ENCODE results near the gene MON2.
A peak's percentile ranks its signal among the peaks of the same experiment; 100 is the strongest.
"Not testable (repeated sequence)": the region's sequence is repeated elsewhere in the genome, so short reads cannot be mapped to it uniquely, and the experiment has no call there.

MON2 gene

DNA sequence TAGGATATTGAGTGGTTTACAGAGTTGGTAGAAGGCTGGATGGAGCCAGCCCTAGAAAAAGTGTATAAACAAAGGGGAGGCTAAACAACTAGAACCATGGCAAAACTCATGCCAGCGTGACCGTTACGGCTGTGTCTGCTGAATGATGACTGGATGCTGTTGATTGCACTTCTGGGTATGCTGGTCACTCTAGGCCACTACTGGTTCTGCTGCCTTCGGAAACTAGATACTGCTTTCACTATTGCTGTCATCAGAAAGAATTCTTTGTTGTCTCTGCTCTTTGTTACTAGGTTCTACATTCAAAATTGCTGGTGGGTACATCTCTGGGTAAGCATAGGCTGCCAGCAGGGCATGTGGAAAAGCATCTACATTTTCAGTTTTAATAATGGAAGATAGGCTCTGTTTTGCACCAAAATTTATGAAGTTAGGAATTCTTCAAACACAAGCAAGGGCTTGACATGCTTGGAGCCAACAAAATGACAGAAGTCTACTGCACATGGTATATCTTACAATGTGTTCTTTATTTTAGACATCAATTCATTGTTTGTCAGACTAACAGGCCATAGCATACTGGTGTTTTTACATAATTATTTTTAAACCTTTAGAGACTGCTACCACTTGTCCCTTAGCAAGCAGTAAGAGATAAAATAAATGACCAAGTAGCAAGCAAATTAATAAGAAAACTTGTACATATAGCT, 15.4 kb downstream of the MON2 start:
- no peak for FAIRE-seq

DNA sequence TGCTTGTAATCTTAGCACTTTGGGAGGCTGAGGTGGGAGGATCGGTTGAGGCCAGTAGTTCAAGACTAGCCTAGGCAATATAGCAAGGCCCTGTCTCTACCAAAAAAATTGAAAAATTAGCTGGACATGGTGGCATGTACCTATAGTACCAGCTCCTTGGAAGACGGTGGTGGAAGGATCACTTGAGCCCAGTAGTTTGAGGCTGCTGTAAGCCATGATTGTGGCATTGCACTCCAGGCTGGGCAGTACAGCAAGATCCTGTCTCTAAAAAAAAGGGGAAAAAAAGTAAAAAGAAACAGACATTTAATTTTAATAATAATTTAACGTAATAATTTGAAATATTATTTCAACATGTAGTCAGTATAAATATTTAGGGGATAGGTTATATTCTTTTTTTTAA, 16.1 kb downstream of the MON2 start:
- no peak for FAIRE-seq

DNA sequence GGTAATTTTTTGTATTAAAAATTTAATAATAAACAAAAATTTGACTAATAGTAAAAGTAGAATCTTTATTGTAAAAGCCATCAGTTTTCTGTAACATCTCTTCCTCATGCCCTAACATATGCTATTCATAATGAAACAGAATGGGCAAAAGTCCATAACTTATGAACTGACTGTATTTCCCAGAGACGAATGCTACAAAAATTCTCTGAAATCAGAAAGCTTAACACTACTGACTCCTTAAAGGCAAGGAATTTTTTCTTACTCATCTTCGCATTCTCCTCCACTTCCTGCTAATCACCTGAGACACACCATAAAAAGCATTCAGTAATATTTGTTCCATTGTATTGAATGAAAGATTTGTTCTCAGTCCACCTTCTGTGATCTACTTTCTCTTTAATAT, 17.6 kb downstream of the MON2 start:
- no peak for FAIRE-seq

DNA sequence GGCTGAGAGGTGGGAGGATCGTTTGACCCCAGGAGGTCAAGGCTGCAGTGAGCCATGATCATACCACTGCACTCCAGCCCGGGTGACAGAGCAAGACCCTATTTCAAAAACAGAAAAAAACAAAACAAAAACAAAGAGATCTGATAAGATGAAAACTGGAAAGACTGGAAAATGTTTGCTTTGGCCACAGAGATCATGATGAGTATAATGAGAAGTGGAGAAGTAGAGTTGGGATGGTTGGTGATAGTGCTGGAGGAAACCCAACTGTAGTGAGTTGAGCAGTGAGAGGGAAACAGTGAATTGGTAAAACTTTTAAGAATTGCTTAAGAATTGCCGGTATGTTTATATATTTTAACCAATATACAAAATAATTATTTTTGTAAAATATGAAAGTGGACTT, 39.2 kb downstream of the MON2 start:
- FAIRE-seq, result no peak

DNA sequence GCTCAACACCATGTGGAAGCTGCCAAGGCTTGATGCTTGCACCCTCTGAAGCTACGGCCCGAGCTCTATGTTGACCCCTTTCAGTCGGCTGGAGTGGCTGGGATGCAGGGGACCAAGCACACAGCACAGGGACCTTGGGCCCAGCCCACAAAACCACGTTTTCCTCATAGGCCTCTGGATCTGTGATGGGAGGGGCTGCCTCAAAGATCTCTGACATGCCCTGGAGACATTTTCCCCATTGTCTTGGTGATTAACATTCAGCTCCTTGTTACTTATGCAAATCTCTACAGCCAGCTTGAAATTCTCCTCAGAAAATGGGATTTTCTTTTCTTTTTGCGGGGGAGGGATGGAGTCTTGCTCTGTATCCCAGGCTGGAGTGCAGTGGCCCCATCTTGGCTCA, 46.3 kb downstream of the MON2 start:
- FAIRE-seq, result no peak

DNA sequence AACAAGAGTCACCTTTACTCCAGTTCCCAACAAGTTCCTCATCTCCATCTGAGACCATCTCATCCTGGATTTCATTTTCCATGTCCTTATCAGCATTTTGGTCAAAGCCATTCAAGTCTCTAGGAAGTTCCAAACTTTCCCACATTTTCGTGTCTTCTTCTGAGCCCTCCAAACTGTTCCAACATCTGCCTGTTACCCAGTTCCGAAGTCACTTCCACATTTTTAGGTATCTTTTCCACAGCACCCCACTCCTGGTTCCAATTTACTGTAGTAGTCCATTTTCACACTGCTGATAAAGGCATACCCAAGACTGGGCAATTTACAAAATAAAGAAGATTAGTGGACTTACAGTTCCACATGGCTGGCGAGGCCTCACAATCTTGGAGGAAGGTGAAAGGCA, 47.5 kb downstream of the MON2 start:
- FAIRE-seq, result not testable (repeated sequence)

DNA sequence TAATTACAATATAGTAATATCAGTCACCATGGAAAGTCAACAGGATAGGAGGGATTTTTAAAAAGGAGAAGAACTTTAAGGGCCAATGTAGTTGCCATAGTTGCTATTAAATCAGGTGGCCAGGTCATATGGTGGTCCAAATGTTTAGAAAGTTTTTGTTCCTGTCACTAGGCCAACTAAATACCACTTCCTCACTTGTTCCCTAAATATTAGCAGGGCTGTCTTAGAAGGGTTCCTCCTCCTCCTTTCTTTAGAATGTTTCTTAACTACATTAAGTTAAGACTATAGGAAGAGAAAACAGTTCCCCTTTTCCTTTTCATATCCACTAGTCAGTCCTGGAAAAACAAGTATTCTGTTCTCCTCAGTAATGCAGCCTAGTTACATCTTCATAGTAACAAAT, 50.3 kb downstream of the MON2 start:
- no peak for FAIRE-seq

DNA sequence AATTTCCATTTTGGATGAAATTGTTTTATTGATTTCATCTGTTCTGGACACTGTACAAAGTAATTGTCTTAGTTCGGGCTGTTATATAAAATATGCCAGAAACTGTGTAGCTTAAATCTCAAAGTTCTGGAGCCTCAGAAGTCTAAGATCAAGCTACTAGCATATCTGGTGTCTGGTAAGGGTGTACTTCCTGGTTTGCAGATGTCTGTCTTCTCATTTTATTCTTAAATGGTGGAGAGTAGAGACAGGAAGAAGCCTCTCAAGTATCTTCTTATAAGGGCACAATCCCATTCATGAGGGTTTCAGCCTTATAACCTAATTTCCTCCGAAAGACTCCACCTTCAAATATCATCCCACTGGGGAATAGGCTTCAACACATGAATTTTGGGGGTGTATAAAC, 51.3 kb downstream of the MON2 start:
- no peak for FAIRE-seq

DNA sequence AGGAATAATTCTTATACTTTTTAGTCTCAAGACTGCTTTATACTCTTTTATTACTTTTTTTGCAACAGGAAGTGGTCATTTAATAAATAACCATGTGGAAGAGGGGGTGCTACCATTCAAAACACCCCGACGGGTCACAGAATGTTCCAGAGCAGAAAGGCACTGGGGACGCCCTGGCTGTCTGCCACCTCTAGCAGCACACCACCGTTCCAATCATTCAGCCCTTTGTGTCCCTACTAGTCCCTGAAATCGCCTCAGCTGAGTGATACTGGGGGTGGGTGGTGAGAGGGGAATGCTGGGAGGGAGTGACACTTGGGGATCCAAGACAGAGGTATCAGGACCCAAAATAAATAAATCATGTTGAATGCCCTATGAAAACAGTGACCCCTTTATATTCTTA, 52.4 kb downstream of the MON2 start:
- FAIRE-seq, result no peak

DNA sequence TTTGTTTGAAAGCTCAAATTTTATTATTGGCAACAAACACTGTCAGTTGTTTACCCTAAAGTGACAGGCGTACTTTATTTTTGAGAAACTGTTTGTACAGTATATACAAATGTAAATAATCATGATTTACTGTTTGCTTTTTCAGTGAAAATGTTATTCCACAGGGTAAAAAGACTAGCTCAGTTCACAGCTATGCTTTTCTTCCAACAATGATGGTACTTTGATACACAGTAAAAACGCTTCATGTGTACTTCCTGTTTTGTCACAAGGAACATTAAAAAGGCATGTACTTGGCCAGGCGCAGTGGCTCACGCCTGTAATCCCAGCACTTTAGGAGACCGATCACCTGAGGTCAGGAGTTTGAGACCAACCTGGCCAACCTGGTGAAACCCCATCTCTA, 53.7 kb downstream of the MON2 start:
- no peak for FAIRE-seq

DNA sequence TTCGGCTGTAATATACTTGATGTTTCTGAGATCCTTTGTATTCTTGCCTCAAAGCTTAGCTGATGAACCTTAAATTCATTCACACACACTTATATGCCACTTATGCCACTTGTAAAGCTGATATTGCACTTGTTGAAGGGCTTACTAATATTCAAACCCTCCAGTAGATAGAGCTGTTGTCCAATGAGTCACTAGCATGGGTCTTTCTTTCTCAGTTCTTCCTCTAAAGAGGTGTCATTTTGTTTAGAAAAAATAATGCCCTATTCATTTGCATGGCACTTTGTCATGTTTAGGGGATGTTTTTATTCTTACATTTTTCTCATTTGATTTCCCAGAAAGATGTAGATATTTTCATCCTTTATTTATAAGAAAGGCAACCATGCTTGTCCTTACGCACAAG, 56.4 kb downstream of the MON2 start:
- no peak for FAIRE-seq

DNA sequence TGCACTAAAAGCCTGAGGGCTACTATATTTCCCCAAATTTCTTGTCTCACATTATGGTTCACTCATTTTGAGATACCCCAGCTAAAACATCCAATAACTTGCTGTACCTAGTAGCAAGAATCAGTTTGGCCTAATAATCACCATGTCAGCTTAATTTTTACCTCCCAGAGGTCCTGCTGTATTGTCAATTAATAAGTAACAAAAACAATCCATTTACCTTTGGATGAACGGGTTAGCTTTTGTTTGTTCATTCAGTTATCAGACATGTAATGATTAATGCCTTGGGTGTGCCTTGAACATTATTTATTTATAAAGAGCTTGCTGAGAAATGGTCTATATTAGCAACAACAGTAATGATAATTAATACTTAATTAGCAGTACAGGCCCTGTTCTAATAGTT, 57.0 kb downstream of the MON2 start:
- no peak for FAIRE-seq

DNA sequence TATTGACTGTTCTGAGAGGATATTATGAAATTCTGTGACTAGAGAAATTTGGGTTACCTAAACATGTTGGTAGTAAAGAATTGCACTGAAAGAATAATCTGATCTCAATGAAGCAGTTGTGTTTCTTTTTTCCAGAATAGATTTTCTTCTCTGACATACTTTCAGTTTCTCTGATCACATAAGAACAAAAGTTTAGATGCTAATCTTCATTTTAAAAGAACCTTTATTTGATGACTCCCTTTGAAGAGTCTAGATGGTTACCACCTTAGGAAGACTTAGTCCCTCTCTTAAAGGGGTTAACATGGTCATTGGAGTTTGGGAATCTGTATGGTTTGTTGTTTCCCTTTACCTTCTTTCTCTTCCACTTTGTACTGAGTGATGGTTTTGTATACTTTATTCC, 58.6 kb downstream of the MON2 start:
- no peak for FAIRE-seq

DNA sequence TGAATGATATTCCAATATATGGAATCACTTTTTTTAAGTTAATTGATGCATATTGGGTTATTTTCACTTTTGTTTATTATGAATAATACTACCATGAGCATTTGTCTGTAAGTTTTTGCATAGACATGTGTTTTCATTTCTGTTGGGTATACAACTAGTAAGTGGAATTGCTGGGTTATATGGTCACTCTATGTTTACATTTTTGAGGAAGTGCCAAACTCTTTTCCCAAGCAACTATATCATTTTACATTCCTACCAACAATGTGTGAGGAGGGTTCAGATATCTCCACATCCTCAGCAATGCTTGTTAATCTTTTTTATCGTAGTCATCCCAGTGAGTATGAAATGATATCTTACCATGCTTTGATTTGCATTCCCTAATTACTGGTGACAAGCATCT, 64.0 kb downstream of the MON2 start:
- FAIRE-seq, result no peak

DNA sequence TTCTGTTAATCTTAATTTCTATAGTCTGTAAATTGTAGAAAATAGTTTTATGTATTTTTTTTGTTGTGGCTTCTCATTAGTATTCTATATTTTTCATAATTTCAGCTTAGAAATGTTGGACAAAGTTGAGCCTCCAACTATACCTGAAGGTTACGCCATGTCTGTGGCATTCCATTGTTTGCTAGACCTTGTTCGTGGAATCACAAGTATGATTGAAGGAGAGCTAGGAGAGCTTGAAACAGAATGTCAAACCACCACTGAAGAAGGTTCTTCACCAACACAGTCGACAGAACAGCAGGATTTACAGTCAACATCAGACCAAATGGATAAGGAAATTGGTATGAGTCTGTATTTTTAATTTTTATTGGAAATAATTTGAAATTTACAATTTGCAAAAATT, 65.7 kb downstream of the MON2 start:
- no peak for FAIRE-seq

DNA sequence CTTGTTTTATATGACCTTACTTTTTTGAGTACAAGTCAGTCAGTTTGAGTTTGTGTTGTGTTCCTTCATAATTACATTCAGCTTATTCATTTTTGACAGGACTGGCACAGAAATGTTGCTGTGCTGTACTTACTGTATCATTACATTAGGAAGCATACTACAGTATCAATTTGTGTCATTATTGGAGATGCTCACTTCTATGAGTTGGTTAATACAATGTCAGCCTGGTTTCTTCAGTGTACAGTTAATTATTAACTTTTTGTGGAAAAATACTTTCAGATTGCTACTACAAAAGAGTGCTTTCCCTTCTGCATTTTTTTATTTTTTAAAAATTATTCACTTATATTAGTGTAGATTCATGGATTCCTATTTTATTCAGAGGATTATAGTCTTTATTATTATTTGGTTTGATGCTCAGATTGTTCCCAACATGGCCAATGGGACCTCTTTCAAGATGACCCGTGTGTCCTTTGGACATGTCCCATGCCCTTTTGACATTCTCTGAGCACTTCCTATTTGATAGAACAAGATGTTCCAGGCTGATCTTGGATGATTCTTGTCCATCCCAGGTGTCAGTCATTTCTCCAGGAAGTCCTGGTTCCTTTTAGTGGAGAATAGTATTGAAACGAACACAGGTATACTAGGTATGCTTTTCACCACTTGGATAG, 66.6 kb downstream of the MON2 start:
- no peak for FAIRE-seq

DNA sequence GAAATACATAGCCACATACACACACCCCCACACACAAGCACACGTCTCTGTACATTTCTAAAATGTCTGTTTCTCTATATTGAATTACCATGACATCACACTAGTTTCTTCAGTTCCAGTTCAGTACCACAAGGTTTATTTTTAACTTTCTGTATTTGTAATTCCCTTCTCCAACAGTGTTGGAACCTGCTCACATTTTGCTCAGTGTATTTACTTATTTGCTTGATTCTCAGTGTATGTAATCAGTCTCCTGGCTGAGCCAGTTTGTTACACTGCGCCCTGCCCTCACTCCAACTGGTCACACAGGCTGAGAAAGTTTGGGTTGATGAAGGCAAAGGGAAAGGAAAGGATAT, 67.1 kb downstream of the MON2 start:
- FAIRE-seq, result no peak

DNA sequence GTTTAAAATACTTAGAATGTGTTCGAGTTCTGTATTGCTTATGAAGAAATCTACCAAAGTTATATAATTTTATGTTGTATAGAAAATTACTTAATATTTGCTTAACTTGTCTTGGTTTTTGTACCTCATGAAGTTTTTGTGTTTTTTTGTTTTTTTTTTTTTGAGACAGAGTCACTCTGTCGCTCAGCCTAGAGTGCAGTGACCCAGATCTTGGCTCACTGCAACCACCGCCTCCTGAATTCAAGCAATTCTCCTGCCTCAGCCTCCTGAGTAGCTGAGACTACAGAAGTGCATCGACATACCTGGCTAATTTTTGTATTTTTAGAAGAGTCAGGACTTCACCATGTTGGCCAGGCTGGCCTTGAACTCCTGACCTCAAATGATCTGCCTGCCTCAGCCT, 69.9 kb downstream of the MON2 start:
- no peak for FAIRE-seq

DNA sequence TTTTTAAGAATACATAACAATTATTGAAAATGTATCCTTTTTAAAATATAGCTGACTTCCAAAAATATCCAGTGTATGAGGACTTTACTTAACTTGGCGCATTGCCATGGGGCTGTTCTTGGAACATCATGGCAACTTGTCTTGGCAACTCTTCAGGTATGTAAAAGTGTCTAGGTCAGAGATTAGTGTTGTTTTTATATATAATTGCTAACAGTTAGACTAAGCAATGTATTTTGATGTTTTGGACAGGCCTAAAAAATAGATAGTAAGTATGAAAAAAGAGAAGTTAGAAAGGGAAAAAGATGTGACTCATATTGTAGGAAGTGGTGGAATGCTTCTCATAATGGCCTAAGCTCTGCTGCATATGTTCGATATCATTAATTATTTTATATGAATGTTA, 70.9 kb downstream of the MON2 start:
- FAIRE-seq, result peak; percentile 64

DNA sequence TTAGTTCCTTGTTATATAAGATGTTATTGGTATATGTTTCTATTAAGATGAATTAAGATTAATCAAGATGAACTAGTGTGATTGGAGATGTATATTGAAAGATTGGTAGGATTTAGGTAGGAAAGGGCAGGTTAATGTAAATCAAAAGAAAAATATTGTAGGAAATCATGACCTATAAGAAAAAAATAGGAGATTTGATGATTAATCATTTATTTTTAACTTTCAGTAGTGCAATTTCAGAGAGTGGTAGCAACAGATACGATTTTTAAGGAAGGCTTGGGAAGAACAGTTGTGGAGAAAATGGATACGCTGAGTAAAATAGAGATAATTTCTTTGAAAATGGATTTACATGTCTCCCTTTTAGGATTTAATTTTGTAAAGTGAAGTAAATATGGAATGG, 73.7 kb downstream of the MON2 start:
- FAIRE-seq, result no peak

DNA sequence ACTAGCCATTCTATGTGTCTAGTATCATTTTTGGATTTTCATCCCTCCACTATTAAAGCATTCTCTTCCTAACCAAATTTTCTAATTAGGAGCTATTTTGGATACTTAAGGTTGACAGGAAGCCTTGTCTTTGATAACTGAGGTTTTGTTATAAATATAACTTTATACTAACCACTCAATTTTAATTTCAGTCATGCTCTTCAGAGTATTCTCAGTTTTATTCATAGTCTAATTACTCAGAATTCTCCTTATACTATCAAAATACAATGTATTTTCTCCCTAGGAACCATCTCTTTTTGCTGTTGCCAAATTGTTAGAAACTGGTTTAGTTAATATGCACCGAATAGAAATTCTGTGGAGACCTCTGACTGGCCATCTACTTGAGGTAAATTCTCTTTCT, 76.2 kb downstream of the MON2 start:
- no peak for FAIRE-seq

DNA sequence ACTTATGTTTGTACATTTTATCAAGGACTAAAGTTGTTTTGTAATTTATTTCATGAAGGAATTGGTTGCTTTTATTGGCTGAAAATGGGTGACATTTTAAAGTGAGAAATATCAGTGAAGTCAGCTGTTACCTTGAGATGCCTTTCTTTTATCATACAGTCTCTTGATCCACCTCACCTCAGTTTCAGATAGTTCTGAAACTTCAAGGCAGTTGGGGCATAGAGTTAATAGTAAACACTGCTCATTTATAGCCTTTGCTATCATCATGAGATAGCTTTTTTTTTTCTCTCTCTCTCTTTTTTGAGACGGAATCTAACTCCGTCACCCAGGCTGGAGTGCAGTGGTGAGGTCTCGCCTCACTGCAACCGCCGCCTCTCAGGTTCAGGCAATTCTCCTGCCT, 76.7 kb downstream of the MON2 start:
- FAIRE-seq, result no peak

DNA sequence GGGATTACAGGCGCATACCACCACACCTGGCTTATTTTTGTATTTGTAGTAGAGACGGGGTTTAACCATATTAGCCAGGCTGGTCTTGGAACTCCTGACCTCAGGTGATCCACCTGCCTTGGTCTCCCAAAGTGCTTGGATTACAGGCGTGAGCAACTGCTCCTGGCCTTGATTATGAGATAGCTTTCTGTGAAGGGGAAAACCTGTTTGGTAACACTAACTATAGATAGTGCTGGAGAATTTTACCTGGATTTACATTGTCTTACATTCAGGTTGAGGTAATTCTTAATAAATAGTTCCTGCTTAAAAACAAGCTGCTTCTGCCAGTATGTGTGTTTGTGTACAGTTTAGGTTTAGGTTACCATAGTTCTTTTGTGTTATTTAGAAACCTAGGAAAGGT, 77.1 kb downstream of the MON2 start:
- FAIRE-seq, result no peak

DNA sequence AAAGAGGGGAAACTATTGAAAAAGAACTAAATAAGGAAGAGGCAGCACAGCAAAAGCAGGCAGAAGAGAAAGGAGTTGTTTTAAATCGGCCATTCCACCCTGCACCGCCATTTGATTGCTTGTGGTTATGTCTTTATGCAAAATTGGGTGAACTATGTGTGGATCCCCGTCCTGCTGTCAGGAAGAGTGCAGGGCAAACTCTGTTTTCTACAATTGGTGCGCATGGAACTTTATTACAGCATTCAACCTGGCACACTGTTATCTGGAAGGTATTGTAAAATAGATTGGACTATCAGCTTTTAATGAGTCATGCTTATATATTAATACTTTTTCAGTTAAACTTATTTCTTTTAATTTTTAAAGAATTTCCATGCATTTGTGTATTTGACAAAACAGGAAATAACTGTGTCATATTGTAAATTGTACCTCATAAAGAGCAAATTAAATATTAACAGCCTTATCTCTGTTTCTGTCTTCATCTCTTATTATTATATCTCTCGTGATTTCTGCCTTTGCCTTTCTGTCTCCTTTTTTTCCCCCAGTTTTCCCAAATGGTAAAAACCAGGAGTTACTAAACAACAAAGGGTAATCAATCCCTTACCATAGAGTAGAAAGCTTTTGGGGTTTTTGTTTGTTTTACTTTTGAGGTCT, 86.4 kb downstream of the MON2 start:
- peak; percentile 41 for FAIRE-seq

DNA sequence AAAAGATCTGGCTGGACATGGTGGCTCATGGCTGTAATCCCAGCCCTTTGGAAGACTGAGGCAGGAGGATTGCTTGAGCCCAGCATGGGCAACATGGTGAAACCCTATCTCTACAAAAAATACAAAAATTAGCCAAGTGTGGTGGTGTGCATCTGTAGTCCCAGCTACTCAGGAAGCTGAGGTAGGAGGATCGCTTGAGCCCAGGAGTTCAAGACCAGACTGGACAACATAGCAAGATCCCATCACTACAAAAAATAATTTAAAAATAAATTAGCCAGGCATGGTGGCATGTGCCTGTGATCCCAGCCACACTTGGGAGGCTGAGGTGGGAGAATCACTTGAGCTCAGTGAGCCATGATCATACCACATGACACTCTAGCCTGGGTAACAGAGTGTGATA, 92.7 kb downstream of the MON2 start:
- FAIRE-seq, result not testable (repeated sequence)
